Measurements from ENCODE around the gene MST1.
A peak's percentile ranks its signal among the peaks of the same experiment; 100 is the strongest.

The MST1 gene

DNA sequence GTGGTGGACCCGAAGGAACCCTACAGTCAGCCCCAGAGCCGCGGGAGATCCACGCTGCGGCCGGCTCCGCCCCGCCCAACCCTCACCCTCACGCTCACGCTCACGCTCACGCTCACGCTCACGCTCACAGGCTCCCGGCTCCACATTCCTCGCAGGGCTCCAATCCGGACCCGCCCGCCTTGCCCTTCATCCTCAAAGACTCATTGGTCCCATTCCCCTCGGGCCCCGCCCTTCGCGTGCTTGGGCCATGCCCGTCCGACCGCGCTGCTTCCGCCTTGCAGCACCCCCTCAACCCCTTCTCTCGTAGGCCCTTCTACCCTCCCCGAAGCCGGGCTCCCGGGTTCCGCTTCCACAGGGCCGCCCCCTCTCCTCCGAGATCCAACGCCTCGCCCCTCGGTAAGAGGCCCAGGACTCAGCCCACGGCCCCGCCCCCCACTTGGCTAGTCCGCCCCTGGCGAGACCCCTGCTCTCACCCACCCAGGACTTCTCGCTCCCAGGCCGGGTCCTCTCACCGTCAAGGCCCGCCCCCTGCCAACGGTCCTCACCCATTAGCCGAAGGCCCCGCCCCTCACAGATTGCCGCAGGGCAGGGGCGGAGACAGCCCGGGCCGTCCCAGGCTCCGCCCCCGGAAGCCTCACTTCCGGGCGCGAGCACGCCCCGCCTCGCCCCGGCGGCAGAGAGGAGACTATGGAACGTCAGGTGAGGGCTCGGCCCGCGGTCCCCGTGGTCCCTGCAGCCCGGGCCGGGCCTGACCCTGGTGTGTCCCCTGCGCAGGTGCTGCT is 15.4 kb downstream of the MST1 start, which contains the start of gene APEH:
TSS of gene APEH (plus strand) at position 637 of the 782 bp plus-strand sequence. CDS start at position 688, 51 bp downstream.
- peak; percentile 97 for DNase-seq

GRCh38 chr3:49673121-49673714 is 16.1 kb downstream of the MST1 start:
- DNase-seq: no peak

- peak; percentile 79 for DNase-seq
Measured at GRCh38 chr3:49671291-49672288, 17.7 kb downstream of the MST1 start.

DNA sequence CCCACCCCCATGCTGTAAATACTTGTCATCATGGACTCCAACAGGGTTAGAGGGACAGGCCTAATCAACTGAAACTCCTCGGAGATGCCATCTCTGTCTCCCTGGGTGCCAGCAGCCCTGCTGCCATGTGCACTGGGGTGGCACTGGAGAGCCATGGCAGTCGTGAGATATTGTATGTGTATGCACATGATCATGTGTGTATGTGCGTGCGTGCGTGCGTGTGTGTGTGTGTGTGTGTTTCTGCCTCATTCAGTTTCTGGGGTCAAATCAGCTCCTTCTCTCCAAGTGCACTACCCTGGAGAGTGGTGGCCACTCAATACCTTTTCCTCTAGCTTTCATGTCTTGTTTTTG is 18.4 kb downstream of the MST1 start:
- DNase-seq: no peak

DNA sequence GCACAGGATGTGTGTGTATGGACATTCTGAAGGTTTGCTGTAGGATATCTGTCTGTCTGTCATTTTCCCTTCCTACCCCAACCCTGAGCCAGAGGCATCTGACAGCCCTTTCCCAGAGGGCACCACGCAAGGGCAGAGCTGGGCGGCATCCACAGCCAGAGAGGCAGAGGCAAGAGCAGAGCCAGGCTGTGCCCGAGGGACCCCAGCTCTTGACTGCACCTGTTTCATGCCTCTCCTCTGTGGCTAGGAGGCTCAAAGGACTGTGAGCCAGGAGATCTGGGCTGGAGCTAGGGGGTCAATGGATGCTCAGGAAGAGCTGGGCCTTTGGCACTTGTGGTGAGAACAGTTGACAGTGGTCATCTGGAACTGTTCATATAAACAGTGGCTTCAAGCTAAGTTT is 19.9 kb downstream of the MST1 start:
- DNase-seq: no peak

DNA sequence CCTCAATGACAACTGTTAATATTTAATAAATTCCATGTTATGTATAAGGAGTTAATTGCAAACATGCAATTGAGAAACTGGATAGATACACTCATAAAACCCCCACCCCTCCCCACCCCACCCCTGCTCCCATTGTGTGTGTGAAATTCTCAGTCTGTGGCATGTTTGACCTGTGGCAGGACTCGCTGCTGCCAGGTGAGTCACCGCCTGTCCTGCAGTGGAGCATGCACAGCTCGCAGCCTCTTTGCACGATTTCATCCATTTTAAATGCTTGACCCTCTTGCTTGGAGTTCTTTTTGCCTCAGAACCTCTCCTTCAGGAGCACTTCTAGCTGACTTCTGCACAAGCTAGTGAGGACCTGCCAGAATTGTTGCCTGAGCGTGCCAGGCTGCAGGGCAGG is 20.4 kb downstream of the MST1 start:
- no peak for DNase-seq

DNA sequence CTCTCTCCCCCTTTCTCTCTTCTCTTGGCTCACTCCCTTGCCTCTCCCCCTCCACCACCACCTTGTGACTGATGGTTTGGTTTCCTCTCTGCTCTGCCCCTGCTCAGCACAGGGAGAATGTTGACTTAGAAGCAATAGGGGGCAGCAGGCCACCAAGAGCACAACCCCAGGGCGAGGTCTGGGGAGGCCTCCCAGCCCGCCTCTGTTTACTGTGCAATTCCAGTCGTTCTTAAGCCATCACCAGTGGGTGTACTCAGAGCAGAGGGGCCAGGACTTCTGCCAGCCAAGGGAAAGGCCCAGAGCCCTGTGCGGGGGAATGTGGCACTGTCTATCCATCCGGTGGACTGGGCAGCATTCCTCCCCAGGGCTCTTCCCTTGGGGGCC is 20.9 kb downstream of the MST1 start:
- no peak for DNase-seq

GRCh38 chr3:49667701-49668413 is 21.4 kb downstream of the MST1 start:
- no peak for DNase-seq

DNA sequence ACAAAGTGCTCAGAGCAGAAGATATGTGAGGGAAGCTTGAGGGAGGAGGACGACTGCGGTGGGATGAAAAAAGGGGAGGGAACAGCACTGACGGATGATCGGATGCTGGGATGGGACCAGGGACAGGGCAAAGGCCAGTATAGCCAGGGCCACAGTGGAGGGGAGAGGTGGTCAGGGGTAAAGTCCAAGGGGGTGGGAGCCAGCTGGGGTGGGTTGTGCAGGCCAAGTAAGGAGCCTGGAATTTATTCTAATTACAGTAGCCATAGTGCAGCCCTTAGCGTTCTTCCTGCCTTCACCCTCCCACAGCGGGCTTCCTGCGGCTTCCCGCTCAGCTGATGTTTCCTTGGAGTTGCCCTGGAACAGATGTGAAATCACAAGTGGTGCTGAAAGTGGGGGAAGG is 22.7 kb downstream of the MST1 start:
- no peak for DNase-seq

- no peak for DNase-seq
Measured at GRCh38 chr3:49665822-49666519, 23.3 kb downstream of the MST1 start.

DNA sequence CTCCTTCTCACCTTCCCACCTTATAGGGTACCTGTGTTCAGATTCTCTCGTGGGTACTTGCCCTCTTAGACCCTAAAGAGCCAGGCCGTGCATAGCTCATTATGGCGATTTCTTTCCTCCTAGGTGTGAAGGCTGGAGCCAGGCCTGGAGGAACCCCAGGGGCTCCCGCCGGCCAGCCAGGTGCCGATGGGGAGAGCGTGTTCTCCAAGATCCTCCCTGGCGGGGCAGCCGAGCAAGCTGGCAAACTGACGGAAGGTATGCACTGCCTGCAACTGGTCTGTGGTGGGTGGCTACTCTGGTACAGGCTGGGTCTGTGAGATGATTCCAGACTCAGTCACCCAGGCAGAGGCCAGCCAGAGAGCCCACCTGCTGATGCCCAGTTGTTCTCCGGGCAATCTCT is 25.0 kb downstream of the MST1 start:
- no peak for DNase-seq

GRCh38 chr3:49663831-49664230 is 25.4 kb downstream of the MST1 start:
- no peak for DNase-seq

- no peak for DNase-seq
Measured at GRCh38 chr3:49662720-49663413, 26.4 kb downstream of the MST1 start.

GRCh38 chr3:49662021-49662420 is 27.3 kb downstream of the MST1 start:
- no peak for DNase-seq

GRCh38 chr3:49661281-49661680 is 28.0 kb downstream of the MST1 start:
- no peak for DNase-seq

GRCh38 chr3:49659756-49660155 is 29.5 kb downstream of the MST1 start:
- DNase-seq: no peak

DNA sequence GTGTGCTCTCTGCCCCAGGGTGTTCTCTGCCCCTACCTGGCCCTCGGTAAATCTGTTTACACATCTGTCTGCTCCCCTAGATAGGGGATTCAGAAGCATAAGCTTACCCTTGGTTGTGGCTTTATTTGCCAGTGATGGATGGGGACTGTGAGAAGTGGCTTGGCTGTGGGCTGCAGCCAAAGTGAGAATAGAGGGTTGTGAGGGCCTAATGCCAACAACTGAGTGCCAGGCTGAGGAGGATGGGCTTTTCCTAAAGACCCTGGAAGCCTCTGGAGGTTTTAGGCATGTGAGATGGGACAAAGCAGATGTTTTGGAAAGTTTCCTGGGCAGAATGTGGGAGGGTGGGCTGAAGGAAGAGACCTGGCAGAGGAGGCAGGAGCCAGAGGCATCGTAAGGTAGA is 30.6 kb downstream of the MST1 start:
- no peak for DNase-seq

- DNase-seq: no peak
Measured at GRCh38 chr3:49657208-49657915, 31.9 kb downstream of the MST1 start.

- DNase-seq: no peak
Measured at GRCh38 chr3:49656541-49657112, 32.6 kb downstream of the MST1 start.

DNA sequence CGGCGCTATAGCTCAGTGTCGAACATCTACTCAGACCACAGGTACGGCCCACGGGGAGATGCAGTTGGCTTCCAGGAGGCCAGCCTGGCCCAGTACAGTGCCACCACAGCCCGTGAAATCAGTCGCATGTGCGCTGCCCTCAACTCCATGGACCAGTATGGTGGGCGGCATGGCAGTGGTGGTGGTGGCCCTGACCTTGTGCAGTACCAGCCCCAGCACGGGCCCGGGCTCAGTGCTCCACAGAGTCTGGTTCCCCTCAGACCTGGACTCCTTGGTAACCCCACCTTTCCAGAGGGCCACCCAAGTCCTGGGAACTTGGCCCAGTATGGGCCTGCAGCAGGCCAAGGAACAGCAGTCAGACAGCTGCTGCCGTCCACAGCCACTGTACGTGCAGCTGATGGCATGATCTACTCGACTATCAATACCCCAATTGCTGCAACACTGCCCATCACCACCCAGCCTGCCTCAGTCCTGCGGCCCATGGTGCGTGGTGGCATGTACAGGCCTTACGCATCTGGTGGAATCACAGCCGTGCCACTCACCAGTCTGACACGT is 33.5 kb downstream of the MST1 start:
- no peak for DNase-seq

Measured in CD4-positive, alpha-beta T cell treated with Interleukin-10 for 1 hour (primary cell).